ENCODE measurements around the gene INSR.

The INSR gene

GRCh38 chr19:7297742-7298141 is 3.5 kb upstream of the INSR start:
- no peak for TF ChIP-seq CTCF (IDR thresholded peaks at IDR 0.05; ENCODE audit: insufficient read depth, low read depth, low read length, missing control alignments)
- DNase-seq (ENCODE audit: low read depth), result no peak
- H3K4me3 ChIP-seq (ENCODE audit: low read length), result no peak overlapping the region

DNA sequence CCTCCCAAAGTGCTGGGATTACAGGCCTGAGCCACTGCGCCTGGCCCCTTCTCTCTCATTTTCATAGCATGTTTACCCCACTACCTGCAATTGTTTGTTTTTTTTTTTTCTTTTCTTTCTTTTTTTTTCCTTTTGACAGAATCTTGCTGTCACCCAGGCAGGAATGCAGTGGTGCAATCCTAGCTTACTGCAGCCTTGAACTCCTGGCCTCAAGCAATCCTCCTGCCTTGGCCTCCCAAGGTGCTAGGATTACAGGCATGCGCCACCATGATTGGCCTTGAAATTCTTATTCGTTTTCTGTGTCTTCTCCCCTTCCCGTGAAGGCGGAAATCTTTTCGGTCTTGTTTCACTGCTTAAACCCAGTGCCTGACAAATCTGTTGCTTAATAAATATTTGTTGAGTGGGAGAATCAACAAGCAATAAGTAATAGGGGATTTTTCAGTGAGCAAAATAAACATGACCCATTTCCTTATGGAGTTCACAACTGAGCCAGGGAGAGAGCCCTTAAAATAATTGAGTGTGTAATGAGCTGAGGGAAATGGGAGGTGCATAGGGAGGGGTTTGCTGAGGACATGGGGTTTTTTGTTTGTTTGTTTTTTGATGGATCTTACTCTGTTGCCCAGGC is 1.8 kb upstream of the INSR start:
- no peak for DNase-seq (ENCODE audit: low read depth)
- TF ChIP-seq CTCF (IDR thresholded peaks at IDR 0.05; ENCODE audit: insufficient read depth, low read depth, low read length, missing control alignments), result no peak

DNA sequence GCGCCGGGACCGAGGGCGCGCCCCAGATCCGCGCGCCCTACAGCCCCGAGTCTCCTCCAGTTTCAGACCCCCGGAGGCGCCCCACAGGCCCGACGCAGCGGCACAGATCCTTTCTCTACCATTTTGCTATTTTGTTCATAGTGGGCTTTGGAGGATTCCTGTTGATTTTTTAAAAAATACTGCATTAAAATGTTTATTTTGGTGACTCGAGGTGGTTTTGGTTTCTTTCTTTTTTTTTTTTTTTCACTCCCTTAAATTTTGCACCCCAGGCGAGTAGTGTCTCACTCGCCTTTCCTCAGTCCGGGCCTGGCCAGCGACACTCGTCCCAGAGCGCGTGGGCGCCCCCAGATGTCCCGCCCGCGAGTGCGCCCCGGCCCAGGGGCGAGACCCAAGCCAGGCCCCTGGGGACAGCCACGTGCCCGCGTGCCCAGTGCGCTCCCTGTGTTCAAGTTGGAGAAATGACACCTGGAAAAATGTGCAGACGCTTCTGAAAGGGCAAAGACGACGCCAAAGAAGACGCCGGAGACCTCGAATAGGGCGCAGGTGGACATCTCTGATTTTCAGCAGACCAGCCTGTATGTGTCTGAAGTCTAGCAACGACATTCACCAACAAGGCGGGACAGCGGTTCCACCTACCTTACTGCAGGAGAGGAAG is 471 bp upstream of the INSR start:
- H3K4me3 ChIP-seq (ENCODE audit: low read length), result peak overlapping the region; percentile 43
- DNase-seq (ENCODE audit: low read depth), result peak; percentile 21
- TF ChIP-seq CTCF (IDR thresholded peaks at IDR 0.05; ENCODE audit: insufficient read depth, low read depth, low read length, missing control alignments), result no peak

More for the DNA sequence above, 1.8 kb upstream of the INSR start:
- no peak overlapping the region for H3K4me3 ChIP-seq (ENCODE audit: low read length)

DNA sequence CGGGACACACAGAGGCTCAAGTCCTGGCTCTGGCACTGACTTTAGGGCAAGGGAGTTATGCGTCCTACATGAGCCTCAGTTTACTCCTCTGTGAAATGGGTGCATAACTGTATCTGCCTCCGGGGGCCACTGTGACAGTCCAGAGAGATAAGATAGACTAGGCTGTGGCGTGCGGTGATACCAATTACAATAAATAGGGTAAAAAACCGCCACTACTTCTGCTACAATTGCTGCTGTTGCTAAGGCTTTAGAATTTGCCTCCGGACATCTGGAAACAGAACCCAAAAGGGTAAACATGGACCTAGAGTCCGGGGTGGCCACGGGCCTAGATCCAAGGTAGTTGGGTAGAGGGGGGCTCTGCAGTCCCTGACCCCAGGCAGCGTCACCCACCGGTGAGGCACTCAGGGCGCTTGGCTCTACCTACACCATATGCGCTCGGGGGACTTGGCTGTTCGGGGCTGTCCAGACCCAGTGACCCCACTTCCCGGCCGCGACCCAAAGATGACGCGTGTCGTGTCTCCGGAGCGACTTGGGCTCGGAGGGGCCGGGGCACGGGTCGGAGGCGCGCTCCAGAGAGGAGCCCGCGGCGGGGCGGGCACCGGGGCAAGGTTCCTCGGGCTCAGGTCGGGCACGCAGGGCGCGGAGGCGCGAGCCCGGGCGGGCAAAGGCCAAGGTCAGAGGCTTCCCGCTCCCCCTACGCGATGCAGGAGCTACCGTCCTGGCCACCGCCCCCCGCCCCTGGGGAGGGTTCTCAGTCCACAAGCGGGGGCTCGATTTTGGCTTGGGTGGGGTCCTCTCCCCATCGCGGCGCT is 1.1 kb downstream of the INSR start:
- TF ChIP-seq CTCF (IDR thresholded peaks at IDR 0.05; ENCODE audit: insufficient read depth, low read depth, low read length, missing control alignments), result no peak
- no peak for DNase-seq (ENCODE audit: low read depth)
- H3K4me3 ChIP-seq (ENCODE audit: low read length), result peak overlapping the region; percentile 50

GRCh38 chr19:7292352-7292949 is 1.8 kb downstream of the INSR start:
- H3K4me3 ChIP-seq (ENCODE audit: low read length), result no peak overlapping the region

DNA sequence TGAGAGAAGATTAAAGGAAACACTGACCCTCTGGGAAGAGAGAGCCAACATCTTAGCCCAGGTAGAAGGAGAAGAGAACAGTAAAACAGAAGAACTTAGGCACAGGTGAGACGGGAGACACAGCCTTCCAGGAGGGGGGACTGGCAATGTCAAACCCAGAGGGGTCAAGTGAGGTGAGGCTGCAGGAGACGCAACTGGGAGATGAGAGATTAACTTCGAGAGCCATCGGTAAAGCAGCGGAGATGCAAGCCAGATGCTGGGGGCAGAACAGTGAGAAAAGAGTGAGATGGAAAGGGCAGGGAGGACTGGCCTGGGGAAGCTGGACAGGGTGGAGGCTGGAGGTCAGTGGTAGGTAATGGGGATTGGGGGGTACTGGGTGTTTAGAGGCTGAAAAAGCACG is 5.2 kb downstream of the INSR start:
- DNase-seq (ENCODE audit: low read depth), result no peak
- TF ChIP-seq CTCF (IDR thresholded peaks at IDR 0.05; ENCODE audit: insufficient read depth, low read depth, low read length, missing control alignments), result no peak
- H3K4me3 ChIP-seq (ENCODE audit: low read length), result no peak overlapping the region

More at GRCh38 chr19:7292352-7292949, 1.8 kb downstream of the INSR start:
- DNase-seq (ENCODE audit: low read depth), result no peak
- TF ChIP-seq CTCF (IDR thresholded peaks at IDR 0.05; ENCODE audit: insufficient read depth, low read depth, low read length, missing control alignments), result no peak

Measured in epithelial cell of esophagus (primary cell).